GM12878 (cell line): ENCODE results near the gene ATP6V1A. TPM values are rescaled to one million over a fixed set of nuclear protein-coding genes. Genes with fewer than 3 reads are reported as not detected.

Experiments
- CHD4 ChIP-seq: fragments of 200-600 bp; sonication (generic); IDR thresholded peaks from 2 replicates; pipeline ENCODE4 v1.6.1; 2016; ENCODE audit warnings: mild to moderate bottlenecking
- FOS ChIP-seq: IDR thresholded peaks from 3 replicates; pipeline ENCODE4 v1.6.1; 2011; ENCODE audit warnings: borderline replicate concordance; ENCODE audit not compliant: insufficient read length; ENCODE audit errors: extremely low read depth
- NFYB ChIP-seq: IDR thresholded peaks from 2 replicates; pipeline ENCODE4 v1.6.1; 2011; ENCODE audit warnings: low read depth, mild to moderate bottlenecking, low read length, improper control_type of control experiment, moderate library complexity; ENCODE audit not compliant: insufficient read depth
- RBBP5 ChIP-seq: fragments of 200-600 bp; sonication (generic); conservative IDR thresholded peaks from 2 replicates; pipeline ENCODE4 v1.6.1; 2016
- RFX5 ChIP-seq: IDR thresholded peaks from 2 replicates; pipeline ENCODE4 v1.6.1; 2011; ENCODE audit warnings: low read depth, low read length, improper control_type of control experiment
- SIX5 ChIP-seq: IDR thresholded peaks from 2 replicates; pipeline ENCODE4 v1.6.1; 2011; ENCODE audit warnings: mild to moderate bottlenecking, low read depth, low read length, moderate library complexity; ENCODE audit not compliant: severe bottlenecking
- ZNF622 ChIP-seq: fragments of 450-650 bp; IDR thresholded peaks from 2 replicates; pipeline ENCODE4 v1.6.1; 2017; ENCODE audit warnings: mild to moderate bottlenecking, inconsistent platforms
- polyA plus RNA-seq, 11 experiments: library from polyadenylated mRNA; depleted of rRNA in 4 of 11; unstranded in 6 of 11; stranded (reverse) in 5 of 11; fragments of >200 nt; fragmentation: Nextera tagmentation in 4 of 11; fragmentation: Illumina TruSeq in 1 of 11; extraction: Ambion mirVana in 4 of 11; extraction: Trizol in 1 of 11; gene quantifications; 1 replicate in 1 of 11; 2 replicates in 10 of 11; pipeline versions ENCODE4 v1.2.1 to v1.2.3, GENCODE V29; 2011 to 2016; ENCODE audit warnings: inconsistent platforms in 2 of 11, missing spikeins in 2 of 11, low read depth in 1 of 11
- total RNA-seq, 4 experiments: library from RNA; depleted of rRNA in 3 of 4; stranded (reverse); fragments of >200 nt in 3 of 4; fragmentation: Illumina TruSeq in 1 of 4; extraction: Trizol in 1 of 4; gene quantifications; 2 replicates each; pipeline versions ENCODE4 v1.2.1 to v1.2.3, GENCODE V29; 2013 to 2021
- TF ChIP-seq, protein P1 (sequence below): fragments of 450-650 bp; IDR thresholded peaks from 2 replicates; pipeline ENCODE4 v1.6.1; 2017; ENCODE audit warnings: mild to moderate bottlenecking, low read depth, inconsistent platforms; ENCODE audit not compliant: poor library complexity, severe bottlenecking
- TF ChIP-seq, protein P2 (sequence below): IDR thresholded peaks from 2 replicates; pipeline ENCODE4 v1.6.1; 2011; ENCODE audit warnings: low read depth, mild to moderate bottlenecking, low read length, moderate library complexity, borderline replicate concordance; ENCODE audit errors: extremely low read depth
- TF ChIP-seq, protein P3 (sequence below): fragments of 450-650 bp; formaldehyde crosslinking; IDR thresholded peaks from 2 replicates; pipeline ENCODE4 v1.4.0; 2020; ENCODE audit warnings: mild to moderate bottlenecking, moderate library complexity

The ATP6V1A gene
- total and polyA plus RNA-seq, 10 of the 15 experiments (the other 5 are each of a cell fraction or from before 2014, with no cell fraction given) = 22.4 to 65.8 (median 47.7) TPM

DNA sequence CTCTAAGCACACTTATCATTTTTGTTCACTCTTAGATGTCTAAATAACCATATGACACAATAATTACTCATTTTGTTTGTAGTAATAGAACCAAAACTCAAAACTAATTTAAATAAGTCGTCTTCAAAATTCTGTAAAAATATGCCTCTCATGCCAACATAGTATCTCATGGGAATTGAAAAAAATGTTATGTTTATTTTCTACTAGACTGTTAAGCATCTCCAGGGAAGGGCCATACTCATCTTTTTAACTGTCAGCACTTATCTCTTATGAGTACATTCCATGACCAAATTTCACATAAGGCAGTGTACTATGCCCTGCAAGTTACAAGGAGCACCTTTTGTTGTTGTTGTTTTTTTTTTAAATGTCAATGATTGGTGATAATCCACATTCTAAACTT lies 32.1 kb upstream of the ATP6V1A start (continued):
- TF ChIP-seq FOS (no peak), ZNF622 (no peak), RFX5 (no peak), CHD4 (no peak), RBBP5 (no peak), SIX5 (no peak), NFYB (no peak)
- TF ChIP-seq, protein P1, sequence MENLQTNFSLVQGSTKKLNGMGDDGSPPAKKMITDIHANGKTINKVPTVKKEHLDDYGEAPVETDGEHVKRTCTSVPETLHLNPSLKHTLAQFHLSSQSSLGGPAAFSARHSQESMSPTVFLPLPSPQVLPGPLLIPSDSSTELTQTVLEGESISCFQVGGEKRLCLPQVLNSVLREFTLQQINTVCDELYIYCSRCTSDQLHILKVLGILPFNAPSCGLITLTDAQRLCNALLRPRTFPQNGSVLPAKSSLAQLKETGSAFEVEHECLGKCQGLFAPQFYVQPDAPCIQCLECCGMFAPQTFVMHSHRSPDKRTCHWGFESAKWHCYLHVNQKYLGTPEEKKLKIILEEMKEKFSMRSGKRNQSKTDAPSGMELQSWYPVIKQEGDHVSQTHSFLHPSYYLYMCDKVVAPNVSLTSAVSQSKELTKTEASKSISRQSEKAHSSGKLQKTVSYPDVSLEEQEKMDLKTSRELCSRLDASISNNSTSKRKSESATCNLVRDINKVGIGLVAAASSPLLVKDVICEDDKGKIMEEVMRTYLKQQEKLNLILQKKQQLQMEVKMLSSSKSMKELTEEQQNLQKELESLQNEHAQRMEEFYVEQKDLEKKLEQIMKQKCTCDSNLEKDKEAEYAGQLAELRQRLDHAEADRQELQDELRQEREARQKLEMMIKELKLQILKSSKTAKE = no peak
- TF ChIP-seq, protein P2, sequence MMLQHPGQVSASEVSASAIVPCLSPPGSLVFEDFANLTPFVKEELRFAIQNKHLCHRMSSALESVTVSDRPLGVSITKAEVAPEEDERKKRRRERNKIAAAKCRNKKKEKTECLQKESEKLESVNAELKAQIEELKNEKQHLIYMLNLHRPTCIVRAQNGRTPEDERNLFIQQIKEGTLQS = no peak
- TF ChIP-seq, protein P3, sequence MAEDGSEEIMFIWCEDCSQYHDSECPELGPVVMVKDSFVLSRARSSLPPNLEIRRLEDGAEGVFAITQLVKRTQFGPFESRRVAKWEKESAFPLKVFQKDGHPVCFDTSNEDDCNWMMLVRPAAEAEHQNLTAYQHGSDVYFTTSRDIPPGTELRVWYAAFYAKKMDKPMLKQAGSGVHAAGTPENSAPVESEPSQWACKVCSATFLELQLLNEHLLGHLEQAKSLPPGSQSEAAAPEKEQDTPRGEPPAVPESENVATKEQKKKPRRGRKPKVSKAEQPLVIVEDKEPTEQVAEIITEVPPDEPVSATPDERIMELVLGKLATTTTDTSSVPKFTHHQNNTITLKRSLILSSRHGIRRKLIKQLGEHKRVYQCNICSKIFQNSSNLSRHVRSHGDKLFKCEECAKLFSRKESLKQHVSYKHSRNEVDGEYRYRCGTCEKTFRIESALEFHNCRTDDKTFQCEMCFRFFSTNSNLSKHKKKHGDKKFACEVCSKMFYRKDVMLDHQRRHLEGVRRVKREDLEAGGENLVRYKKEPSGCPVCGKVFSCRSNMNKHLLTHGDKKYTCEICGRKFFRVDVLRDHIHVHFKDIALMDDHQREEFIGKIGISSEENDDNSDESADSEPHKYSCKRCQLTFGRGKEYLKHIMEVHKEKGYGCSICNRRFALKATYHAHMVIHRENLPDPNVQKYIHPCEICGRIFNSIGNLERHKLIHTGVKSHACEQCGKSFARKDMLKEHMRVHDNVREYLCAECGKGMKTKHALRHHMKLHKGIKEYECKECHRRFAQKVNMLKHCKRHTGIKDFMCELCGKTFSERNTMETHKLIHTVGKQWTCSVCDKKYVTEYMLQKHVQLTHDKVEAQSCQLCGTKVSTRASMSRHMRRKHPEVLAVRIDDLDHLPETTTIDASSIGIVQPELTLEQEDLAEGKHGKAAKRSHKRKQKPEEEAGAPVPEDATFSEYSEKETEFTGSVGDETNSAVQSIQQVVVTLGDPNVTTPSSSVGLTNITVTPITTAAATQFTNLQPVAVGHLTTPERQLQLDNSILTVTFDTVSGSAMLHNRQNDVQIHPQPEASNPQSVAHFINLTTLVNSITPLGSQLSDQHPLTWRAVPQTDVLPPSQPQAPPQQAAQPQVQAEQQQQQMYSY = no peak
